H1 (cell line): Measurements from ENCODE around the gene SHH. TPM values are rescaled to one million over a fixed set of nuclear protein-coding genes. Genes with fewer than 3 reads are reported as not detected.

Source experiments
- SP2 ChIP-seq: IDR thresholded peaks from 2 replicates; pipeline ENCODE4 v1.6.1; 2012; ENCODE audit warnings: mild to moderate bottlenecking, low read length, inconsistent platforms
- SUZ12 ChIP-seq: fragments of 200-600 bp; sonication (generic); IDR thresholded peaks from 2 replicates; pipeline ENCODE4 v1.6.1; 2012; ENCODE audit warnings: mild to moderate bottlenecking, inconsistent platforms, low read length, moderate library complexity, mixed read lengths
- TBP ChIP-seq: IDR thresholded peaks from 2 replicates; pipeline ENCODE4 v1.6.1; 2011; ENCODE audit warnings: low read depth, low read length, improper control_type of control experiment
- polyA plus RNA-seq, 7 experiments: library from polyadenylated mRNA; depleted of rRNA in 3 of 7; stranded (reverse) in 5 of 7; unstranded in 2 of 7; fragments of >200 nt in 5 of 7; fragments of 200-250 nt in 2 of 7; gene quantifications; 1 replicate in 5 of 7; 2 replicates in 1 of 7; 4 replicates in 1 of 7; pipeline versions ENCODE4 v1.2.1 to v1.2.3, GENCODE V29; 2011 to 2013; ENCODE audit warnings: missing spikeins in 2 of 7, mixed read lengths in 2 of 7
- total RNA-seq: library from RNA; stranded (reverse); fragmentation: NEBNext Ultra II Directional; extraction: Animal tissue kit (Norgen Biotek cat#: 25700); gene quantifications from 2 replicates; pipeline ENCODE4 v1.2.1, GENCODE V29; 2021

SHH gene
- total and polyA plus RNA-seq, 2 of the 8 experiments (the other 6 are each of a cell fraction or from before 2014, with no cell fraction given): not detected

- TF ChIP-seq SUZ12 (no peak), SP2 (no peak), TBP (no peak)
- TF ChIP-seq, all 59 proteins: peak for 0
These were observed 19.7 kb upstream of the SHH start (continued) for GRCh38 chr7:155831807-155832524.
